Activated CD4-positive, alpha-beta T cell treated with anti-CD3 and anti-CD28 coated beads for 36 hours (primary cell): Measurements from ENCODE around the gene NBL1. TPM values are rescaled to one million over a fixed set of nuclear protein-coding genes. Genes with fewer than 3 reads are reported as not detected.

Experiments
- ATAC-seq: fragments of 200-7000 bp; cut with Tn5 transposase; one replicate; pipeline ENCODE4 v1.10.0; 2021; ENCODE audit warnings: mild to moderate bottlenecking, moderate library complexity
- CTCF ChIA-PET: fragments of 350-600 bp; sonication (Branson Sonifier 250); formaldehyde crosslinking; loops from one replicate; lab custom pipeline; 2021; ENCODE audit warnings: antibody characterized with exemption; lab: Charles Lee
- POLR2A ChIA-PET: fragments of 350-600 bp; sonication (Branson Sonifier 250); formaldehyde crosslinking; loops from one replicate; lab custom pipeline; 2021; ENCODE audit warnings: antibody characterized with exemption, inconsistent platforms; lab: Charles Lee
- DNase-seq: peaks from one replicate; pipeline ENCODE4 v3.0.0-alpha.2; 2020
- H3K27ac Mint-ChIP-seq: one replicate; pipeline ENCODE4 v1.8.0; 2021; ENCODE audit warnings: mixed read lengths
- H3K27me3 Mint-ChIP-seq: one replicate; pipeline ENCODE4 v1.8.0; 2021; ENCODE audit warnings: mixed read lengths
- H3K36me3 Mint-ChIP-seq: one replicate; pipeline ENCODE4 v1.8.0; 2021; ENCODE audit warnings: low read depth, mixed read lengths
- H3K4me1 Mint-ChIP-seq: one replicate; pipeline ENCODE4 v1.8.0; 2021; ENCODE audit warnings: mixed read lengths
- H3K4me3 Mint-ChIP-seq: one replicate; pipeline ENCODE4 v1.8.0; 2021; ENCODE audit warnings: mild to moderate bottlenecking, moderate library complexity, mixed read lengths
- H3K9me3 Mint-ChIP-seq: one replicate; pipeline ENCODE4 v1.8.0; 2021; ENCODE audit warnings: low read depth, mixed read lengths
- intact Hi-C, 2 experiments: fragments of 100-400 bp; cut with DNase I in 1 of 2; cut with micrococcal nuclease in 1 of 2; formaldehyde crosslinking; loops; one replicate each; pipeline versions ENCODE4 v1.14.2 to v1.15.1; 2022 to 2024; cut with DNase I, micrococcal nuclease
- total RNA-seq, 2 experiments: library from RNA; stranded (reverse); gene quantifications; one replicate each; pipeline ENCODE4 v1.2.3, GENCODE V29; 2021

Gene NBL1
- total RNA-seq, 2 experiments from 2014 or later, result 10.5 to 10.7 TPM

DNA sequence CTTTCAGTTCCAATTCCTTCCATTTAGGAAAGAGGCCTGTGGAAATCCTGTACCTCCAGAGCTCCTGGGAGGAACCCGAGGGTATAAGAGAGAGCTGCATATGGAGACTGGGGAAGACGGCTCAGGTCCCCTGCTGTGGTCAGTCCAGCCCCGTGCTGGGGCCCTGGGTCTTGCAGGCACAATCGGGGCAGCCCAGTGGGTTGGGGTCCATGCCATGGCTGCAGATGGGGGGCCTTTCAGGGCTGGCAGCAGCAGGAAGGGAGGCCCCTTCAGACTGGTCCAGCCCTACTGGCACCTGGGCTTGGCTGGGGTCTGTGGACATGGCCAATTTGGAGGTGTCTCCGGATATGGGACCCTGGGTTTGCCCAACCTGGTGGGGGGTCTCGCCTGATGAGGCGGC, 38.8 kb downstream of the NBL1 start:
- CTCF ChIA-PET, result interaction anchor here (1.1 to 1.5 kb wide), 3 partner anchors 21 kb away, joined by 3 to 5 read pairs (median 3); no protein-coding TSS in a partner anchor
- POLR2A ChIA-PET, result no interaction called here

GRCh38 chr1:19683351-19683750, 39.2 kb downstream of the NBL1 start:
- intact Hi-C loops, result no loop called here
- Mint-ChIP-seq H3K4me3 (no peak overlapping the region), H3K4me1 (peaks cover 12% of the 10 kb centered on the region), H3K27me3 (no peaks in the 10 kb centered on the region), H3K27ac (no peak overlapping the region), H3K9me3 (no peaks in the 10 kb centered on the region), H3K36me3 (peaks cover 7% of the 10 kb centered on the region)
- CTCF ChIA-PET, result interaction anchor here (1.1 to 1.4 kb wide), 2 partner anchors 21 to 23 kb away, joined by 3 read pairs; no protein-coding TSS in a partner anchor
- ATAC-seq (no peak), DNase-seq (no peak)
- POLR2A ChIA-PET, result interaction anchor here (0.8 kb wide), 1 partner anchor 21 kb away, joined by 5 read pairs; no protein-coding TSS in a partner anchor

More for the DNA sequence above, 38.8 kb downstream of the NBL1 start:
- Mint-ChIP-seq H3K4me1 (peaks cover 8% of the 10 kb centered on the region), H3K4me3 (no peak overlapping the region), H3K27me3 (no peaks in the 10 kb centered on the region), H3K9me3 (no peaks in the 10 kb centered on the region), H3K36me3 (peaks cover 7% of the 10 kb centered on the region), H3K27ac (no peak overlapping the region)
- intact Hi-C loops, result no loop called here
- DNase-seq, result no peak
- no peak for ATAC-seq

- Mint-ChIP-seq H3K27ac (no peak overlapping the region), H3K4me3 (no peak overlapping the region), H3K4me1 (peaks cover 20% of the 10 kb centered on the region), H3K27me3 (no peaks in the 10 kb centered on the region), H3K9me3 (peaks cover 1% of the 10 kb centered on the region), H3K36me3 (peaks cover 15% of the 10 kb centered on the region)
- ChIA-PET CTCF (interaction anchor here (1.3 kb wide), 1 partner anchor 12 kb away, joined by 3 read pairs; no protein-coding TSS in a partner anchor), POLR2A (no interaction called here)
- ATAC-seq (no peak), DNase-seq (no peak)
- intact Hi-C loops, result no loop called here
These were observed 40.6 kb downstream of the NBL1 start for GRCh38 chr1:19684677-19685076.

DNA sequence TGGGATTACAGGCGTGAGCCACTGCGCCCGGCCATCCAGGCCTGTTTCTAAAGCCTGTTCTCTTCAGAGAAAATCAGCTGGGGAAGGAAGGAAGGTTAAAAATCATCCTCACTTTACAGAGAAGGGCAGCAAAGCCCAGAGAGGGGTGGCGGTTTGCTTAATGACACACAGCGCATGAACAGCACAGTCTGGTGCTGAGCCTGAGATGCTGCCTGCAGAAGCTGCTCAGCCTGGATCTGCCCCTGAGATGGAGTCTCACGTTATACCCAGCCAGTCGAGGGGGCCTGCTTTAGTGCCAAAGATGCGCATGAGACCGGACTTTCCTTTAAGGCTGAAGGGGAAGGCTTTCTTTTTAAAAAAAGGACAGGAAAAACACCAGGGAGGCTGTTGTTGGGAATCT, 41.9 kb downstream of the NBL1 start:
- ChIA-PET POLR2A (interaction anchor here (0.7 kb wide), 1 partner anchor 231 kb away, joined by 3 read pairs; no protein-coding TSS in a partner anchor), CTCF (interaction anchor here (0.6 to 1.3 kb wide), 3 partner anchors 19 to 176 kb away, joined by 3 read pairs; no protein-coding TSS in a partner anchor)
- Mint-ChIP-seq H3K4me1 (peaks cover 23% of the 10 kb centered on the region), H3K27ac (no peak overlapping the region), H3K4me3 (no peak overlapping the region), H3K27me3 (no peaks in the 10 kb centered on the region), H3K9me3 (peaks cover 7% of the 10 kb centered on the region), H3K36me3 (peaks cover 25% of the 10 kb centered on the region)
- intact Hi-C loops, result no loop called here
- no peak for DNase-seq
- ATAC-seq, result no peak

DNA sequence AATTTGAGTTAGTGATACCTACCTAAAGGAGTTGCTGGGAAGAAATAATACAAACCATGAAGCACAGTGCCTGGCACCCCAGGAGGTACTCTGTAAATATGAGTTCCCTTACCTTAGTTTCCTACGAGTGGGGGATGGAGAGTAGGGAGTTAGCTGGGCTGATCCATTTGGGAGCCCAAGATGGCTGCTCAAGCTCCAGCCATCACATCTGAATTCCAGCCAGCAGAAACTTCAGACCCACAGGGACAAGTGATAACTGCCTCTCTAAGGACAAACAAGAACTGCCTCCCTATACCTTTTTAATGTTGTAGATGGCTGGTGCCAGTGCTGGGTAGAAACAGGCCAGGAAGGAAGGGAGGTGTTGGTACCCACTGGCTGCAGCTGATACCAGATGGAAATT, 43.3 kb downstream of the NBL1 start:
- H3K27me3 Mint-ChIP-seq, result no peaks in the 10 kb centered on the region
- peaks cover 28% of the 10 kb centered on the region for H3K4me1 Mint-ChIP-seq
- no peak overlapping the region for H3K4me3 Mint-ChIP-seq
- DNase-seq (no peak), ATAC-seq (no peak)
- ChIA-PET POLR2A (no interaction called here), CTCF (interaction anchor here (0.6 to 1.3 kb wide), 3 partner anchors 25 to 461 kb away, joined by 3 to 5 read pairs (median 3); no protein-coding TSS in a partner anchor)
- no peak overlapping the region for H3K27ac Mint-ChIP-seq
- H3K36me3 Mint-ChIP-seq, result peaks cover 36% of the 10 kb centered on the region
- H3K9me3 Mint-ChIP-seq, result peaks cover 11% of the 10 kb centered on the region
- intact Hi-C loops, result no loop called here

GRCh38 chr1:19688041-19688842, 44.1 kb downstream of the NBL1 start:
- POLR2A ChIA-PET, result no interaction called here
- Mint-ChIP-seq H3K27me3 (no peaks in the 10 kb centered on the region), H3K4me1 (peaks cover 28% of the 10 kb centered on the region), H3K9me3 (peaks cover 11% of the 10 kb centered on the region), H3K4me3 (no peak overlapping the region), H3K36me3 (peaks cover 39% of the 10 kb centered on the region), H3K27ac (peak overlapping the region; percentile 72)
- intact Hi-C loops, result no loop called here
- ATAC-seq, result peak; percentile 71
- CTCF ChIA-PET, result interaction anchor here (0.6 to 1.3 kb wide), 3 partner anchors 26 to 462 kb away, joined by 3 to 5 read pairs (median 3); no protein-coding TSS in a partner anchor
- peak; percentile 29 for DNase-seq

GRCh38 chr1:19689085-19689757, 45.1 kb downstream of the NBL1 start:
- no peaks in the 10 kb centered on the region for H3K27me3 Mint-ChIP-seq
- peaks cover 11% of the 10 kb centered on the region for H3K9me3 Mint-ChIP-seq
- intact Hi-C loops, result no loop called here
- no peak for DNase-seq
- ATAC-seq, result no peak
- ChIA-PET POLR2A (interaction anchor here (1.0 kb wide), 1 partner anchor 22 kb away, joined by 3 read pairs; no protein-coding TSS in a partner anchor), CTCF (interaction anchor here (1.3 to 1.4 kb wide), 2 partner anchors 27 to 35 kb away, joined by 4 to 5 read pairs; no protein-coding TSS in a partner anchor)
- peaks cover 39% of the 10 kb centered on the region for H3K36me3 Mint-ChIP-seq
- no peak overlapping the region for H3K27ac Mint-ChIP-seq
- peaks cover 28% of the 10 kb centered on the region for H3K4me1 Mint-ChIP-seq
- no peak overlapping the region for H3K4me3 Mint-ChIP-seq

GRCh38 chr1:19689856-19690255, 45.7 kb downstream of the NBL1 start:
- peaks cover 11% of the 10 kb centered on the region for H3K9me3 Mint-ChIP-seq
- peaks cover 37% of the 10 kb centered on the region for H3K36me3 Mint-ChIP-seq
- H3K4me3 Mint-ChIP-seq, result no peak overlapping the region
- ChIA-PET CTCF (interaction anchor here (1.3 to 2.7 kb wide), 3 partner anchors 15 to 36 kb away, joined by 4 to 11 read pairs (median 5); no protein-coding TSS in a partner anchor), POLR2A (interaction anchor here (1.0 kb wide), 1 partner anchor 21 kb away, joined by 3 read pairs; no protein-coding TSS in a partner anchor)
- H3K27me3 Mint-ChIP-seq, result no peaks in the 10 kb centered on the region
- no peak overlapping the region for H3K27ac Mint-ChIP-seq
- intact Hi-C loops, result no loop called here
- peaks cover 28% of the 10 kb centered on the region for H3K4me1 Mint-ChIP-seq
- ATAC-seq (no peak), DNase-seq (peak; percentile 14)

DNA sequence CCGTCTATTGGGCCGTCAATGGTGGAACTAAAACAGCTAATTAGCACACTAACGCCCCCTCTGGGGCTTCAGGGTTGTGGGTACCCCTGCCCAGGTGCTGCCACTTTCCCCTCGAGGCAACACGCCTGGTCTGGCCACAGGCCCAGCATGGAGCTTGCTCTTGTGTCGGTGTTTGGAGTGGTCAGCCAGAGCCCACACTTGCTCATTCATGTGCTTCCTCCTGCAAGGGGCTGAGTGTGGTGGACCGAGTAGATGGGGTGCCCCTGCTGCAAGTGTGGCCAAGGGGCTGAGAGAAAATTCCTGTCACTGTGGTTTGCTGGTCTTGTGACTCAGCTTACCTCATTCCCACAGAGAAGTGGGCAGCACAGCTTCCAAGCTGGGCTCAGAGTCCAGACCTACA, 46.2 kb downstream of the NBL1 start:
- Mint-ChIP-seq H3K36me3 (peaks cover 37% of the 10 kb centered on the region), H3K27ac (no peak overlapping the region), H3K4me3 (no peak overlapping the region), H3K4me1 (peaks cover 28% of the 10 kb centered on the region), H3K9me3 (peaks cover 11% of the 10 kb centered on the region), H3K27me3 (no peaks in the 10 kb centered on the region)
- intact Hi-C loops, result no loop called here
- ChIA-PET POLR2A (interaction anchor here (1.0 kb wide), 1 partner anchor 21 kb away, joined by 3 read pairs; no protein-coding TSS in a partner anchor), CTCF (interaction anchor here (1.3 to 2.7 kb wide), 3 partner anchors 14 to 36 kb away, joined by 4 to 11 read pairs (median 5); no protein-coding TSS in a partner anchor)
- DNase-seq (no peak), ATAC-seq (no peak)

- Mint-ChIP-seq H3K4me3 (no peak overlapping the region), H3K27me3 (no peaks in the 10 kb centered on the region), H3K9me3 (peaks cover 11% of the 10 kb centered on the region), H3K36me3 (peaks cover 33% of the 10 kb centered on the region), H3K4me1 (peaks cover 8% of the 10 kb centered on the region), H3K27ac (no peak overlapping the region)
- DNase-seq (no peak), ATAC-seq (no peak)
- intact Hi-C loops, result no loop called here
- POLR2A ChIA-PET, result no interaction called here
- CTCF ChIA-PET, result interaction anchor here (2.7 kb wide), 1 partner anchor 10 kb away, joined by 13 read pairs; no protein-coding TSS in a partner anchor
These were observed 50.2 kb downstream of the NBL1 start for GRCh38 chr1:19694298-19694697.

DNA sequence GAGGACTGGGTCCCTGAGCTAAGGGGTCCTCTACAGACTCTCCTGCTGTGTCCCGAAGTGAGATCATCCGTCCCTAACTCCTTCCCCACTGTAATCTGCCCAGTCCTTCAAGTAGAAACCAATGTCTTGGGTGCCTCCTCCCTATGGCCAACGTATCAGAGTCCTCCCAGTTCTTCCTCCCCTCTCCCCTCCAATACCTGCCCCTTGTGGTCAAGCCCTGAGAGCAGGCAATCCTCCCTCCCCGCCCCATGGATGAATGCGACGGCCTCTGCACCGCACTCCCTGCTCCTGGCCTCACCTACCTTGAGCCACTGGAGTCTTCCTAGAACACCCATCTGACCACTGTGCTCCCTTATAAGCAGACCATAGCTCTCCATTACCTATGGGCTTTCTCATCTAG, 51.7 kb downstream of the NBL1 start:
- peaks cover 5% of the 10 kb centered on the region for H3K4me1 Mint-ChIP-seq
- H3K9me3 Mint-ChIP-seq, result peaks cover 4% of the 10 kb centered on the region
- intact Hi-C loops, result no loop called here
- ATAC-seq (no peak), DNase-seq (no peak)
- no peaks in the 10 kb centered on the region for H3K27me3 Mint-ChIP-seq
- H3K4me3 Mint-ChIP-seq, result no peak overlapping the region
- CTCF ChIA-PET, result interaction anchor here (2.7 to 3.3 kb wide), 2 partner anchors 8 to 34 kb away, joined by 12 to 13 read pairs; no protein-coding TSS in a partner anchor
- POLR2A ChIA-PET, result no interaction called here
- H3K36me3 Mint-ChIP-seq, result peaks cover 26% of the 10 kb centered on the region
- H3K27ac Mint-ChIP-seq, result no peak overlapping the region
